COLO668 (cell line): Measurements from ENCODE around the gene ASH1L.
"Not testable (repeated sequence)": the region's sequence is repeated elsewhere in the genome, so short reads cannot be mapped to it uniquely, and the experiment has no call there.

Source experiments
- DNase-seq: peaks from one replicate; lab custom pipeline; 2025; ENCODE audit not compliant: unreplicated experiment; lab: John Stamatoyannopoulos, UW

ASH1L gene

GRCh38 chr1:155562581-155563376, at the start of gene ASH1L:
ASH1L (minus strand) TSS chr1:155562803; CDS start chr1:155521519, 41,284 bp downstream.
- DNase-seq, result peak; percentile 96

DNA sequence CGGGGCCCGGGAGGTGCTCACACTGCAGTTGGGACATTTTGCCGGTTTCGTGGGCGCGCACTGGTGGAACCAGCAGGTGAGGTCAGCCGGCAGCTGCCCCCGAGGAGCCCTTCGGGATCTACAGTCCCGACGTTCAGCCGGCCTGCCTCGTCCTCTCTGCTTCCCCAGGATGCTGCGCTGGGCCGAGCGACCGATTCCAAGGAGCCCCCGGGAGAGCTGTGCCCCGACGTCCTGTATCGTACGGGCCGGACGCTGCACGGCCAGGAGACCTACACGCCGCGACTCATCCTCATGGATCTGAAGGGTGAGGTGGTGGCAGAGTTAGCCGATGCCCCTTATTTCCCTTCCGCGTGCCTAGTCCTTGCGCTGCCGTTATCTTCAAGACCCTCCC, 47.6 kb upstream of the ASH1L start:
- not testable (repeated sequence) for DNase-seq

DNA sequence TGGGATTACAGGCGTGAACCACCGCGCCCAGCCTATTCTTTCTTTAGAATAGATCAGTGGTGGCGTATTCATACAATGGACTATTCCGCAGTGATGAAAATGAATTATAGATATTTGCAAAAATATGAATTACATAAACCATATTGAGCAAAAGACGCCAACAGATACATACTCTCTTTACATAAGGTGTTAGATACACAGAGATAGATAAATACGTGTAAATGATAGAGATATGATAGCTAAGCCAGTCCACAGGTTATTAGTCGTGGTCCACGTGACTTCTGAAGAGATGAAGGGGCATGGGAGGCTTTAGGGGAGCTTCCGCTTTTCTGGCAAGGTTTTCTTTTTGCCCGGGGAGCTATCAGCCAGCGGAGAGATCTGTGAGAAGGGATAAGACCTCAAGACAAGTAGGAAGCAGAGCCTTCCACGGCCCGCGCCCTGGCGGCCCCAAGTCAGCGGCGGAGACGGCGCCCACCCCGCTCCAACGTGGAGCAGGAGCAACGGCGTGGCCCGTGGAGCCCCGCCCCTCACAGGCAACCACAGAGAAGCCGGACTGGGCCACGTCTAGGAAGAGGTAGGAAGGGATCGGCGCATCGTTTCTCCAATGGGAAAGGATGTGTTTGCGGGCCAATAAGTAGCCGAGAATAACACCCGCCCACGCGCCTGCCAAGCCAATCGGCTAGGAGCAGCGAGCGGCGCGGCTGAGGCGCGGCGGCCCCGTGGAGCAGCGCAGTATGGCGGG, 47.1 kb upstream of the ASH1L start, which contains the start of gene MSTO1:
TSS of gene MSTO1 (plus strand) at position 704 of the 742 bp plus-strand sequence. CDS start at position 735, 31 bp downstream.
- DNase-seq, result peak; percentile 97

DNA sequence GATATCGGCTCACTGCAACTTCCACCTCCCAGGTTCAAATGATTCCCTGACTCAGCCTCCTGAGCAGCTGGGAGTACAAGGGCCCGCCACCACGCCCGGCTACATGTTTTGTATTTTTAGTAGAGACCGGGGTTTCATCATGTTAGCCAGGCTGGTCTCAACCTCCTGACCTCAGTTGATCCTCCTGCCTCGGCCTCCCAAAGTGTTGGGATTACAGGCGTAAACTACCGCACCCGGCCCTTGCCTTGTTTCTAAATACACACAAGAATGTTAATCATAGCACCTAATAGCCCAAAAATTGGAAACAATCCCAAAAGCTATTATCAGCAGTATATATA, 46.3 kb upstream of the ASH1L start:
- DNase-seq, result no peak

DNA sequence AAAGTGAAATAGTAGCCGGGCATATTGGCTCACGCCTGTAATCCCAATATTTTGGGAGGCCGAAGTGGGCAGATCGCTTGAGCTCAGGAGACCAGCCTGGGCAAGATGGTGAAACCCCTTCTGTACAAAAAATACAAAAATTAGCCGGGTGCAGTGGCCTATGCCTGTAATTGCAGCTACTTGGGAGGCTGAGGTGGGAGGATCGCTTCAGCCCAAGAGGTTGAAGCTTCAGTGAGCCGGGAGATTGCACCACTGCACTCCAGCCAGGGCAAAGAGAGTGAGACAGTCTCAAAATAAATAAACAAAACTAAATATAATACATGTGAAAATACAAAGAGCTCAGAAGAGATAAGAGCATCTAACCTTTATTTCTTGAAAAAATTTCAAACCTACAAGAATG, 45.1 kb upstream of the ASH1L start:
- no peak for DNase-seq

GRCh38 chr1:155599828-155600572, 37.4 kb upstream of the ASH1L start:
- DNase-seq, result not testable (repeated sequence)

DNA sequence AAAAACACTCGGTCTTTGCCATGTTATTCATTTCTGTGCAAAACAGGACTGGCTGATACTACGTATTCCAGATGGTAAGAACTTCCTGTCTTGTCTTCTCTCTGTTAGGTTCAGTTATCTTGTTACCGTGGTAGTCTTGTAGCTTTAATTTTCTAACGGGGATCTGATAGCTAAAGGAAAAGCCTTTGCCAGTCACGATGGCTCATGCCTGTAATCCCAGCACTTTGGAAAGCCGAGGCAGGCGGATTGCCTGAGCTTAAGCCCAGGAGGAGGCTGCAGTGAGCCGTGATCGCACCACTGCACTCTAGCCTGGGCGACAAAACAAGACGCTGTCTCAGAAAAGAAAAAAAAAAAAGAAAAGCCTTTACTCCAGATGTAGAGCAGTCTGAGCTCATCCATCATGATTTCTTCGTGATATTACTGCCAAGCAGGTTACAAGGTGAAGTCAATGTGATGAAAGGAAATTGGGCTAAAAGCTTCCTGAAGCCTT, 36.3 kb upstream of the ASH1L start:
- DNase-seq, result no peak

DNA sequence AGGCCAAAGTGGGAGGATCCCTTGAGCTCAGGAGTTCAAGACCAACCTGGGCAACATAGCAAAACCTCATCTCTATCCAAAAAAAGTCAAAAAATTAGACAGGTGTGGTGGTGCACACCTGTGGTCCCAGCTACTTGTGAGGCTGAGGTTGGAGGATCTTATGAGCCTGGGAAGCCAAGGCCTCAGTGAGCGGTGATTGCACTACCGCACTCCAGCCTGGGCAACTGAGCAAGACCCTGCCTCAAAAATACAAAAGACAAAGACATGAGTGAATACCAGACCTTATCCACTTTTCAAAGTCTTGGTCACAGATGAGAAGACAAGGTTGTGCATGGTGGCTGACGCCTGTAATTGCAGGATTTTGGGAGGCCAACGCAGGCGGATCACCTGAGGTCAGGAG, 34.3 kb upstream of the ASH1L start:
- DNase-seq, result no peak

DNA sequence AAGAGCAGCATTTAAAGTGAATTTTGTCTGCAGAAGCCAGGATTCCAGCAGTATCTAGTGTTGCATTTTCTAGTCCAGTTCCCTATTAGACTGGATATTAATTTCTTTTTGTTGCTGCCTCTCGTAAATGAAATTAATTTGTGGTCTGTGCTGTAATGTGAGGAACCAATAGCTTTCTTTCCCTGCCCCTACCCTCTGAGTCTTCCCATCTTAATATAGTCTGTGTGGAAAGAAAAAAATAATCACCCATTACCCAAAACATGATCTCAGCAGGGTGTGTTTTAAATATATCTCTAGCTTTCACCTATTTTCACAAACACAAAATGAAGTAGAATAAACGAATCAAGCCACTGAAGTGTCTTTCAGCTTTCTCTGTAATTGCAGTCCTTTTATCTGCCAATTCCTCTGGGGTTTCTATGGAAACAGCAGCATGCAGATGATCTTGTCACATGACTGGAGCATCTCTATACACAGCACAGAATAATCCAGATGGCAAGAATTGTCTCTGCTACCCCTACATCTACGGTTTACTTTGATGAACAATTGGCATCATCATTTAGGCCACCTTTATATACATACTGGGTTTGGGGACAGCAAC, 33.4 kb upstream of the ASH1L start:
- DNase-seq, result not testable (repeated sequence)

- DNase-seq, result peak; percentile 8
These were observed 29.2 kb upstream of the ASH1L start for GRCh38 chr1:155591770-155592169.

- not testable (repeated sequence) for DNase-seq
These were observed 28.1 kb upstream of the ASH1L start for GRCh38 chr1:155590516-155591247.

DNA sequence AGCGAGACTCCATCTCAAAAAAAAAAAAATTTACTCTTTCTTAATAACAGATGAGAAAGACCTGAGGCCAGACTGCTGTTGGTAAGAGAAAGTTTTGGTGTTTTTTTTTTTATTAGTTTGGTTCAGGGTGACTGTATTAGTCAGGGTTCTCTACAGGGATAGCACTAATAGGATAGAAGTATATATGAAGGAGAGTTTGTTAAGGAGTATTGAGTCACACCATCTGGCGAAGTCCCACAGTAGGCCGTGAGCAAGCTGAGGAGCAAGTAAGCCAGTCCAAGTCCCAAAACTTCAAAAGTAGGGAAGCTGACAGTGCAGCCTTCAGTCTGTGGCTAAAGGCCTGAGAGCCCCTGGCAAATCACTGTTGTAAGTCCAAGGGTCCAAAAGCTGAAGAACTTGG, 26.7 kb upstream of the ASH1L start:
- not testable (repeated sequence) for DNase-seq

DNA sequence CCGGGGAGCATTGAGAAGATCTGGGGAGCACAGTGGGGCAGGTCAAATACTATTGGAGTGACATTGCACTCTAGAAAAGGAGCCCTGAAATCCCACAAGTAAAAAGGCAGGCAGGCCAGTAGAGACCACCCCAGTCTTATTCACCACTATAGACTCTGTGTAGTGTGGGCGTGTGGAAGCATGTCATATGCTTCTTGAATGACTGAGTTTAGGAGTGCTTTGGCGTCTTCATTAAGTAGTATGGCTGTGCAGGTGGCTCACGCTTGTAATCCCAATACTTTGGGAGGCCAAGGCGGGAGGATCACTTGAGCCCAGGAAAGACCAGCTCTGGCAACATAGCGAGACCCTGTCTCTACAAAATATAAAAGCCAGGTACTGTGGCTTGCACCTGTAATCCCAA, 21.2 kb upstream of the ASH1L start:
- DNase-seq, result not testable (repeated sequence)

DNA sequence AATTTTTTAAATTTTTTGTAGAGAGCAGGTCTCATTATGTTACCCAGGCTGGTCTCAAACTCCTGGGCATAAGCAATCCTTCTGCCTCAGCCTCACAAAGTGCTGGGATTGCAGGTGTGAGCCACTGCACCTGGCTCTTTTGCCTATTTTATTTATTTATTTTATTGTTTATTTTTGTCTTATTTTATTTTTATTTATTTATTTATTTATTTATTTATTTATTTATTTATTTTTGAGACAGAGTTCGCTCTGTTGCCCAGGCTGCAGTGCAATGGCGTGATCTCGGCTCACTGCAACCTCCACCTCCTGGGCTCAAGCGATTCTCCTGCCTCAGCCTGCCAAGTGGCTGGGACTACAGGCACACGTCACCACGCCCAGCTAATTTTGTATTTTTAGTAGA, 13.0 kb upstream of the ASH1L start:
- not testable (repeated sequence) for DNase-seq

- no peak for DNase-seq
These were observed 11.5 kb upstream of the ASH1L start for GRCh38 chr1:155574077-155574476.

- no peak for DNase-seq
These were observed 8.0 kb upstream of the ASH1L start for GRCh38 chr1:155570593-155570990.

DNA sequence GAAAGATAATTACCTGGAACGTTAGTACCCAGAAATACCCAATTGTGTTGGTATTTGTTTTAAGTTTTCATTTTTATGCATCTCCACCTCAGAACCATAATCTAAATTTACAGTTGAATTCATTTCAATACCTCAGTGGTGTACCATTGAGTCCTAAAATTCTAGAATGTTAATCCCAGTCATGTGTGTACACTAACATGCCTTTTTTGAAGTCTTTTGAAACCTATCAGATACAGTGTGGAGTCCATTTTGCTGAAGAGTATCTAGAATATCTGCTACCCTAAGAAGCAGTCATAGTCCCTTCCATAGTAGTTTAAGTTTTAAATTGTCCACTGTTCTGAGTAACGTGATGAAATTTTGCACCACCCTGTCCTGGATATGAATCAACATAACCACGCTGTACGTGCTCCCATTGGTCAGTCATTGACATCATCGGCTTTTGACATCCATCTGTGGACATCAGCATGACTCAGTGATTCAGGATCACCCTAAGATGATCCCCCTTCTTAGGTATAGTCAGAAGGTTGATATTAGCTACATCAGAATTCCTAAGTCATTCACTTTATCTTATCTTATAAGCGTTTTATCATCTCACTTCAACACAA, 7.5 kb upstream of the ASH1L start:
- no peak for DNase-seq

GRCh38 chr1:155563377-155564022, 897 bp upstream of the ASH1L start:
- DNase-seq, result not testable (repeated sequence)

GRCh38 chr1:155561779-155562580, 623 bp downstream of the ASH1L start:
- DNase-seq, result peak; percentile 77
